Type B pancreatic cell (in vitro differentiated cells): ENCODE measurements around the gene MDM2. TPM values are rescaled to one million over a fixed set of nuclear protein-coding genes. Genes with fewer than 3 reads are reported as not detected.

Experiments used
- DNase-seq: peaks from one replicate; pipeline ENCODE4 v3.0.0; 2021; ENCODE audit warnings: mixed read lengths; ENCODE audit not compliant: unreplicated experiment; ENCODE audit errors: extremely low spot score
- H3K27ac Mint-ChIP-seq: 2 replicates; pipeline ENCODE4 v1.8.0; 2021; ENCODE audit warnings: mild to moderate bottlenecking, mixed read lengths
- H3K27me3 Mint-ChIP-seq: 2 replicates; pipeline ENCODE4 v1.8.0; 2021; ENCODE audit warnings: mixed read lengths
- H3K36me3 Mint-ChIP-seq: 2 replicates; pipeline ENCODE4 v1.8.0; 2021; ENCODE audit warnings: mixed read lengths
- H3K4me1 Mint-ChIP-seq: one replicate; pipeline ENCODE4 v1.8.0; 2021; ENCODE audit warnings: mixed read lengths; ENCODE audit not compliant: unreplicated experiment
- H3K4me3 Mint-ChIP-seq: 2 replicates; pipeline ENCODE4 v1.8.0; 2021; ENCODE audit warnings: mild to moderate bottlenecking, mixed read lengths
- H3K9me3 Mint-ChIP-seq: 2 replicates; pipeline ENCODE4 v1.8.0; 2021; ENCODE audit warnings: mixed read lengths
- CTCF ChIP-seq: fragments of 200-600 bp; sonication (generic); conservative IDR thresholded peaks from 2 replicates; pipeline ENCODE4 v1.5.0; 2021; ENCODE audit warnings: antibody characterized with exemption, mild to moderate bottlenecking
- total RNA-seq: library from RNA; stranded (reverse); gene quantifications from 2 replicates; pipeline ENCODE4 v1.2.1, GENCODE V29; 2021; ENCODE audit warnings: low replicate concordance

MDM2 gene
- total RNA-seq, 1 donor from 2014 or later, result 162 TPM

- Mint-ChIP-seq H3K27ac (no peak overlapping the region), H3K9me3 (no peaks in the 10 kb centered on the region), H3K4me1 (peaks cover 5% of the 10 kb centered on the region), H3K4me3 (no peak overlapping the region), H3K27me3 (no peaks in the 10 kb centered on the region), H3K36me3 (no peaks in the 10 kb centered on the region)
- no peak for TF ChIP-seq CTCF
- DNase-seq, result no peak
Observed at GRCh38 chr12:68896881-68897540, 89.0 kb downstream of the MDM2 start.

- Mint-ChIP-seq H3K9me3 (no peaks in the 10 kb centered on the region), H3K36me3 (no peaks in the 10 kb centered on the region), H3K27me3 (no peaks in the 10 kb centered on the region), H3K27ac (no peak overlapping the region), H3K4me3 (no peak overlapping the region), H3K4me1 (peaks cover 5% of the 10 kb centered on the region)
- no peak for TF ChIP-seq CTCF
- no peak for DNase-seq
Observed at GRCh38 chr12:68899251-68899771, 91.3 kb downstream of the MDM2 start.

GRCh38 chr12:68900241-68900640 is 92.3 kb downstream of the MDM2 start:
- DNase-seq, result no peak
- no peak for TF ChIP-seq CTCF
- H3K36me3 Mint-ChIP-seq, result no peaks in the 10 kb centered on the region
- peaks cover 5% of the 10 kb centered on the region for H3K4me1 Mint-ChIP-seq
- no peaks in the 10 kb centered on the region for H3K27me3 Mint-ChIP-seq
- H3K27ac Mint-ChIP-seq, result no peak overlapping the region
- H3K4me3 Mint-ChIP-seq, result no peak overlapping the region
- no peaks in the 10 kb centered on the region for H3K9me3 Mint-ChIP-seq

Other genes with a start within 250 kb of the MDM2 start
- 110 and 151 TPM in 2 replicates for gene RAP1B, start 197.3 kb upstream of the MDM2 start, total RNA-seq
- 48.7 and 80.2 TPM in 2 replicates for gene NUP107, start 121.2 kb upstream of the MDM2 start, total RNA-seq
- gene SLC35E3, start 62.0 kb upstream of the MDM2 start, total RNA-seq, result 10.1 and 10.7 TPM in 2 replicates
- 56.2 and 58.1 TPM in 2 replicates for gene CPM, start 125.0 kb downstream of the MDM2 start, total RNA-seq